ENCODE data around the gene NPAS2.

Gene NPAS2

DNA sequence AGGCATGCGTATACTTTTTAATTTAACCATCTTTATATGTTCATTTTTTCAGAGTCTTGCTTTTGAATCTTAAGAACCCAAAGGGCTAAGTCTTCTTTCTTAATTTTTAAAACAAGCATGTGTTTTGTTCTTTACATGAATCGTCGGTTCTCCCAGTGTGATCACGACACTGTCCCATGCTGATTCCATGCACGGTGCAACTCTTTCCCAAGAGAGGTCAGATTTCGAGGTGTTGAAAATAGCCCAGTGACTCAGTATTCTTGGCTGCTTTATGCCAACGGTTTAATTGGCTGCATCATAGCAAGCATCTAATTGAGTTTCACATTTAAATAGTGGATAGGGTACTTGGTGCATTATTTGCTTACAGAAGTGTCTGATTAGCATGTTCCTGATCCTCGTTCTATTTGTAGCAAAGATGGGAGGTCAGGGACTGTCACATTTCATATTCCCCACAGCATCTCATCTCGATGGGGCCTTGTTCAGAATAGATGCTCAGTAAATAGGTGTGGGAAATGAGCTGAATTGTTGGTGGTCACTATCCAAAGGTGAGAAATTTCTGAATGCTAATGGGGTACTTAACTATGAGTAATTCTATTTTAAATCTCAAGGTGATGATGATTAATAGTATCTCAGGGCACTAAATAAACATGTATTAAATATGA lies 2.8 kb downstream of the NPAS2 start:
- FAIRE-seq = peak; percentile 9

DNA sequence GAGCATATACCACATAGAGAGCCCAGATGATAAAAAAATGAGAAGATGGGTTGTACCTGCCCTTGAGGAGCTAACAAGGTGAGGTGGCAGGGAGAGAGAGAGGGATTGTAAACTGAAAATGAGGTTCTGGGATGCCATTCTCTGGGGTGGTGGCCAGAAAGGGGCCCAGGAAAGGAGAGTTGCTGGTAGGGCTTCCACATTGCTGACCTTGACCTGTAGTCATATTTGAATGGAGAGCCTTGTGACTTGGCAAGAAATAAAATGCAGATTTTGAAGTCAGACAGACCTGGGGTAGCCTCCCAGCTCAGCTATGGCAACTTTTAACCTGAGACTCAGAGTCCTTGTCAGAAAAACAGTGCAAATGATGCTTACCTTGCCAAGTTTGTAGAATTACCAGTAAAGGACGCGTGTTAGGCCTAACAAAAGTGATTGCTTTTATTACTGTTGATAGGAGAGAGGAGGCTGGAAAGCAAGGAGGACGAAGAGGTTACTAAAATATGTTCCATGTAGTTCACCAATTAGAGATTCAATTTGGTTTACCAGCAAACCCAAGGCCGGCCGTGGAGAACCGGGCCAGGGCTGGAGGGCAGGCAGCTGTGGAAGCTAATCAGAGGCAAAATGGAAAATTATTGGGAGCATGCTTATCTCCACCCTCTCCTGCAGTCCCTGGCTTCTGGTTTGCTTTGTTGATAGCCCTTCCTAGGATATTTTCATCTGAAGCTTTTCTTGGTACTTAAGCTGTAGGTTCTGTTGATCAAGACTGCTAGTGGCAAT lies 3.9 kb downstream of the NPAS2 start:
- FAIRE-seq = no peak

DNA sequence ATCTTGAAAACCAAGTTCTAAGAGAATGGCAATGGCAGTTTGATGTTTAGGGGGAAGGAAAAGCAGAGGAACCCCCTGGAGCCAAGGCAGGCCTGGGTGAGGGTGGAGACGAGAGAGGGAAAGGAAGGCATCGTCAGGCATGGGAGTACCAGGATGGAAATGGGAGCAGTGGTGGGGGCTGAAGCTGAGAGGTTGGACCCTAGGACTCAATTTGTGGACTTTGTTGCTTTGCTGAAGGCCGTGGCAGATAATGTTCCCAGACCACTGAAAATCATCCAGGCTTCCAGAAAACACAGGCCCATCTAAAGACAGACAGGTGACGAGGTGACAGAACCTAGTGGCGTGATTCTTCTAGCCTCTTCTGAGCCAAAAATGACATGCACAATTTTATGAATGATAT lies 4.9 kb downstream of the NPAS2 start:
- FAIRE-seq = no peak

DNA sequence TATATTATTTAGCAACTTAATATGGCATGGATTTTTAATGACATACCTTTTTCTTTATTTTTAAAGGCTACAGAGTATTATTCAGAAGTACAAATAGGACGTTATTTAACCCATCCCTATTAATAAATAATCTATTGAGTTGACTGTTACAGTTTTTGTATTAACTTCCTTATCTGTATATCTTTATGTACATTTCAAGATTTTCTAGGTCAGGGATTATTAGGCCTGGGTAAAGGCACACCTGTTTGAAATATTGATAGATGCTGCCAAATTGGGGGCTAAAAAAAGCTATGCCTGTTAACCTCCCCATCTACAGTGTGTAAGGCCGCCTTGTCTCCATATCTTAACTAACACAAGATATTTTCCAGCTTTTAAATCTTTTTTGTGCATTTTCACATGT lies 6.6 kb downstream of the NPAS2 start:
- FAIRE-seq = no peak

DNA sequence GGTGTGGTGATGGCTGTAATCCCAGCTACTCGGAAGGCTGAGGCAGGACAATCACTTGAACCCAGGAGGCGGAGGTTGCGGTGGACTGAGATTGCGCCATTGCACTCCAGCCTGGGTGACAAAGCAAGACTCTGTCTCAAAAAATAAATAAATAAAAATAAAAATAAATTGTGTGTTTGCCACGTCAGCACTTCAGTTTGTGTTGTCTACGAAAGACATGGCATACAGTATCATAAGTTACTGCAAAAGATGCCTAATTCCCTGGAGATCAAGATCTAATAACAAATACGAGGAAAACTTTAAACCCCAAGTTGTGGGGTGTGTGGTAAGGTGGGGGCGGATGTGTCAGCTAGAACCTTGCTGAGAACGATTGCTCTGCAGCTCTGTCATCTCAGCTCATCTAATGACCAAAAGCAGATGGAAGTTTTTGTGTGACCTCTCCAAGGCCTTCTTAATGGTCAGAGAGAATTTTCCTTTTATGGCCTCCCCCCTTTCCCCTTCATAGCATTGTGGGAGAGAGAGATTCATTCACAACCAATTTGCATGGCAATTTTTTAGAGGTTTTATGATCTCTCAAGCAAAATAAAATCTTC lies 11.3 kb downstream of the NPAS2 start:
- no peak for FAIRE-seq

DNA sequence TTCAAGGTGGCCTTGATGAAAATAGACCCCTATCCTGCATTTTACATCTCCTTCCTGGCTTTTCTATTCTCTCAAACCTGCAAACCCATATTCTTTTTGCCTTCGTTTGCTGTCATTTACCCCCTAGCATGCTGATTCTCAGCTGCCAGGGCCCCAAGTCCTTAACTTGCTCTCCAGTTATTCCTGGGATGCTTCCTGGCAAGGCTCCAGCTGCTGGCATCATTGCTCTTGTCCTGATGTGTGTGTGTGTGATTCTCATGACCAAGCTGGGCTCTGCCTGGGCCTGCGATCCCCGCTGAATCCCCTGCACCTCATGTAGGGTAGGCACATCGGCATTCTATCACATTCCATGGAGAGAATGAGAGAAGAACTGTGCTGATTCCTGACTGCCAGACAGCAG lies 11.9 kb downstream of the NPAS2 start:
- no peak for FAIRE-seq

DNA sequence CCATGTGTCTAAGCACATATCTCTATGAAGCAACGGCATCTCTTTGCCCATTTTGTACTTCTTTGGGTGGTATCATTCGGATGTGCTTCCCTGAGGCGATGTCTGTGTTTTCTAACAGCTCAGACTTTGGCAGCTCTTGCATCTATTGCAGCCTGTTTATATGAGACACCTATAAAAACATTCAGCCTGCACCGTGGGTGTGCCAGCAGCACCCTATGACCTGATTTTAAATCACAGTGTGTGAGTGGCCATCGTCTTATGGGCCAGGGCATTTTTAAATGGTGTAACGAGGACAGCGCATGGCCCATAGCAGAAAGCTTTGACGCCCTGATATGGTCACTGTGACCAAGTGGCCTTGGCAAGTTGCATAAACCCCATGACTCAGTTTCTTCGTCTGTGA lies 12.9 kb downstream of the NPAS2 start:
- no peak for FAIRE-seq

DNA sequence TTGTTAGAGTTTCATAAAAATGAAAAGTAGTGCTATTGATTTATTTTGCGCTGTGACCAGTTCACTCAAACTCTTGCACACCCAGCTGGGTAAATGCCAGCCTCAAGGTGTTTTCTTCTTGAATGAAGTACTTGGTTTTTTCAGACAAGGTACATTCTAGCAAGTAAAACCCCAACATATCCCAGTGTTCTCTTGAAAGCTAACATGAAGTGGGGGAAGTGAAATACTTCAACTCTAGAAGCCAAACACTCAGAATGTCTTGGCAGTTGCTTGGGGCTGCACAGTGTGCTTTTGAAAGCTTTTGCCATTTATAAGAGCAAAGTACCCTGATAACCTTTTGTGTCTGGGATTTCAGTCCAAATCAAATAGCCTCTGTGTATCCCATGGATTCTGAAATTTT lies 13.4 kb downstream of the NPAS2 start:
- no peak for FAIRE-seq

DNA sequence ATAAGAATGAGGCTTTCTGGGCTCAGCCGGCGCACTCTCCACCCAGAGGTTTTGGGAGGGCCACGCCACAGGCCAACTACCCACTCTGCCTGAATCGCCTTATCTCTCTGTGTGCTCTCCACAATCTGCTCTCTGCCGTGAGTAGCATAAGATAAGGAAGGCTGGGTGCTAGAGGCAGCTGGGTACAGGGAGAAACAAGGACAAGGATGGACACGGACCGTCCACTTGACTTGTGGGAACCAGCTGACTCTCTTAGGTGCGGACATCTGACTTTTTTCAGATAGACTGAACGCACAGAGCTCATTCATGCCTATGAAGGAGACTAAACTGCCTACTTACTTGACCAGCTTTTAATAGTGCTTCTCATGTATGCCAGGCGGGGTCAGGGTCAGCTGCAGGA lies 14.3 kb downstream of the NPAS2 start:
- FAIRE-seq = no peak

DNA sequence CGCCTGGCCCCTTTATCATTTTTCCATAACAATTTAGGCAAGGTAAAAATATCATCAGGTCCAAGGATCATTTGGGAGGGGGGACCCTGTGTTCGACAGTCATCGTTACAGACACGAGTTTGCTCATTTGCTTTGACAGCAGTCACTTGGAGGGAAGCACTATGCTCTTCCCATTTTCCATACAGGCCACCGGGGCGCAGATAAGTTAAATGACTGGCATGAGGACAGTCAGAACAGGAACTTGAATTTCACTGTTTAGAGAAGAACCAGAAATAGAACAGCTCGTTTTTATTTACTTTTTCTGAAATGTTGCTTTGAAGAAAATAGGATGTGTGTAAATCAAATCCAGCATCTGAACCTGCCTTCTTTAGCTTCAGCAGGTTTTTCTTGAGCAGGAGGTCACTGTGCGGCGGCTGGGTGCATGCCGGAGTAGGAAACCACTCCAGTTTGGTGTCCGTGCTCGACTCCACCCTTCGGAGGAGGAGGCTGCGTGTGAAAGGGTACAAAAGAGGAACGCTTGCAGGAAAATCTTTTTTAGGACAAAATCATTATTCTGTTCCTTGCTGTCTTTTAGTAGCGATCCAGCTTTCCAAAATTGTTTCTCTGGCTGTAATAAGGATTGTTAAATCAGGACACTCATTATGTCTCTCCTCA lies 15.2 kb downstream of the NPAS2 start:
- no peak for FAIRE-seq

DNA sequence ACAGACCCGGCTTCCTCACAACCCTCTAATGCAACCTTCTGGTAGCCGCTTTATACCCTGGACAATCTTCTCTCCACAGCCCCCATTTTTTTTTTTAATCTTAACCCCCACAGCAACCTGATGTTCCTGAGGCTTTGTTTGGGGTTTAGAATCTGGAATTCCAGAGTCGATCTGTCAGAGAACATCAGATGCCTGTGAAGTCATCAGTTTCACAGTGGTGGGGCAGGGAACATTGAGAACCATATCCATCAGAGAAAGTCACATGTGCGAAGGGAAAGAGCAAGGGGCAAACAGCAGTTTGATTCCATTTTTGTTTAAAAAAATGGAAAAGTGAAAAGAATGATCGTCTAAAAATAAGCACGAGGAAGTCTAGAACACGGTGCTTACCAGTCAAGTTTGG lies 20.6 kb downstream of the NPAS2 start:
- no peak for FAIRE-seq

DNA sequence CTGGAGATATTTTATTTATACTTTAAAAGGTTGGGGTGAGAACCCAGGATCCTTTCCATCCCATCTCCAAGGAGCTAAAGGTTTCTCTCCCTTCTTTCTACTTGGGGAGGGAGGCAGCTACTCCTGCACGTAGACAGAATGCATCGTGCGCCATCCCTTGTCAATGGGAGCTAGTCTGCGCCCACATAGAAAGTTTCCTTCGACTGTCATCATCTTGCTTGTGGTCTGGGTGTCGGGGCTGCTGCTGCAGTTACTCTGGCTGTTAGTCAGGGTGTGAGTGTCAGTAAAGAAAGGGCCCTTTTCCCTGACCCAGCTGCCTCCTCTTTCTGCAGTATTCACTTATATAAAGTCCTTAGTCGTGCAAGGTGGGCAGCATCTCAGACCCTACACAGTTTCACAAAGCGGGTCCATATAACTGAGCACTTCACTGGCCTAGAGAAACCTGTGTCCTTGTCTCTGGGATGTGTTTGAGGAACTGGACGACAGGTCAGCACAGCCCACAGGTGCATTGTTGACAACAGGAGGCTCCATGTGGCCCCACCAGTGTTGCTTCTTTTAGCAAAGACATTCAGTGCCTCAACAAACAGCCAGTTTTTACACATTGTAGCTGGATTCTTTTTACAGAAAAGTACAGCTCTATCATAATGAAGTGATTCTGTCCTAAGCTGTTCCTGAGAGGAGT lies 22.4 kb downstream of the NPAS2 start:
- no peak for FAIRE-seq

DNA sequence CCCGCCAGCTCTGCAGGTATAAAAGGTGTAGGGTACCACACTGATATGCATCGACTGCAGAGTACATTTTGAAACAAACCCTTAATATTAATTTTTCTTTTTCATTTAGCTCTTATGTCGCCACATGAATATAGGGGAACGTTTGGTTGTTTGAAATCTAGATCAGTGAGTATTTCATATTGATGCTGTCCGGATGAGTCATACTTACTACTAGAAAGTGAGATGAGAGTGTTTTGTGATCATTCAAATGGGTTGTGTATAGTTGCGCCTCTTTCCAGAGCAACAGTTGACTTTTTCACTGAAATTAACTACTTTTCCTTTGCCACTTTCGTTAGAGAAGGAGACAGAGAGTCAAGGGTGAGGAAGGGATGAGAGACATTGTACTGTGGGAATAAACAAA lies 24.6 kb downstream of the NPAS2 start:
- FAIRE-seq = no peak

DNA sequence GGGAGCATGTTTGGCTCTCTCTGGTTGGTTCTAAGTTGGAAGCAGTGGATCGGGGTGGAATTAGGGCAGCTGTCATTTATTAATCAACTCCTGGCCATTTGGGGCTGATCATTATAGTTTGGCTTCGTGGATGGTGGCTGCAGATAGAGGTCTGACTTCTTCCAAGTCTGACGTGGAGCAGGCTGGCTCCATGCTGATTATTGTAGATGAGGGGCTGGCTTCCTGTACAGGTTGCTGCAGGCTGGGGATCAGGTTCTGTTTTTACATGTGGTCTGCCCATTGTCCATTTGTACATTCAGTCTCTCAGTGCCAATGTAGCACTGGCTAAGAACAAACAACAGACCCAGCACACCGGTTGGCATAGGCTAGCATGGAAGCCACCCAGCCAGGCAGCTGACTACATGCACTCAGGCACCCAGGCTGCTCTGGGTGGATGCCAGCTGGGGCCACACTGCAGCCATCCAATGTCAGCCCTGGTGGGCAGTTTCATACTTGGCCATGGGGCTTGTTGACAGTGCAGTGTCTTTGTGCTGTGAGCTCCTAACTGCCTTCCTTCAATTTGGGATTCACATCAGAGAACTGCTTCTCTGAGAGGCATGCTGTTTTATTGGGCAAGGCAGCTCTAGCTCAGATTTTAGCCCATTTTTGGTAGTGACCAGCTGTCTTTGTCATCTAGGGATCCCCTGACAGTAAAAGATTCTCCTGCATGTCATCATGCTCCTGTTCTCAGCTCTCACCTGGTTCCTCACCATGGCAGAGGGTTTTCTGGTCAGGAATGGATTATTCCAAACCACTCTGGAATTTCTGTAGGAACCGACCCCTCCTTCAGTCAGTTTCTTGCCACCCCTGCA lies 25.4 kb downstream of the NPAS2 start:
- no peak for FAIRE-seq

DNA sequence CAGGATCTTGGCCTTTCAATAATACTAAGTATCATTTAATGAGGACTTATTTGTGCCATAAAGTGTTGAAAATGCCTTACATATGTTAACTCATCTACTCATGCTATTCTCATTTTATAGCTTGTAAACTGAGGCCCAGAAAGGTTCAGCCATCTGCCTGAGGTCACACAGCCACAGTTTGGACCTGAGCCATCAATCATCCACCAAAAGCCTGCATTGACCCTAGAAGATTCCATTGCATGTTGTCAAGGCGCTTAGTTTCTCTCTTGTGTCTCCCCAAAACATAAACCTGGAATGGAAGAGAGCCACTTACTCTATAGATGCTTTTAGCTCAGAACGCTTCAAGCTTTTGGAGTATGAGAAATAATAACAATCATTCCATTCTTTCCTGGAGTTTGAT lies 26.8 kb downstream of the NPAS2 start:
- FAIRE-seq = no peak

DNA sequence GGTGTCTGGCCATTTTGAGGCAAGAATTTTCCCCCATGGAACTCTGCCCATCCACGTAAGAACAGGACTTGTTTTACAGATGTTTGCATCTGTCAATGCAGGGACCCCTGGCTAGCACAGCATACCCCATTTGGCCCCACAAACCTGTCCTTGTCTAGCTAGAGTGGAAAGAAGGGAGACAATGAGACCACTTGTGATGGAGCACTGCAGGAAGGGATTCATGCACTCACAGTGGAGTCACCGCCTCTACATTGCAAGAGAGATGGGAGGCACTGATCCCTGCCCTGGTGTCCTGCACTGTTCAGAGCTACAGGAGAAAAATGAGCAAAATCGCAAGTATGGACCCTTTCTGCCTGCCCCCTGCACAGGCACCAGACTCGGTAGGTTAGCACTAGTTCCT lies 32.5 kb downstream of the NPAS2 start:
- FAIRE-seq = no peak

DNA sequence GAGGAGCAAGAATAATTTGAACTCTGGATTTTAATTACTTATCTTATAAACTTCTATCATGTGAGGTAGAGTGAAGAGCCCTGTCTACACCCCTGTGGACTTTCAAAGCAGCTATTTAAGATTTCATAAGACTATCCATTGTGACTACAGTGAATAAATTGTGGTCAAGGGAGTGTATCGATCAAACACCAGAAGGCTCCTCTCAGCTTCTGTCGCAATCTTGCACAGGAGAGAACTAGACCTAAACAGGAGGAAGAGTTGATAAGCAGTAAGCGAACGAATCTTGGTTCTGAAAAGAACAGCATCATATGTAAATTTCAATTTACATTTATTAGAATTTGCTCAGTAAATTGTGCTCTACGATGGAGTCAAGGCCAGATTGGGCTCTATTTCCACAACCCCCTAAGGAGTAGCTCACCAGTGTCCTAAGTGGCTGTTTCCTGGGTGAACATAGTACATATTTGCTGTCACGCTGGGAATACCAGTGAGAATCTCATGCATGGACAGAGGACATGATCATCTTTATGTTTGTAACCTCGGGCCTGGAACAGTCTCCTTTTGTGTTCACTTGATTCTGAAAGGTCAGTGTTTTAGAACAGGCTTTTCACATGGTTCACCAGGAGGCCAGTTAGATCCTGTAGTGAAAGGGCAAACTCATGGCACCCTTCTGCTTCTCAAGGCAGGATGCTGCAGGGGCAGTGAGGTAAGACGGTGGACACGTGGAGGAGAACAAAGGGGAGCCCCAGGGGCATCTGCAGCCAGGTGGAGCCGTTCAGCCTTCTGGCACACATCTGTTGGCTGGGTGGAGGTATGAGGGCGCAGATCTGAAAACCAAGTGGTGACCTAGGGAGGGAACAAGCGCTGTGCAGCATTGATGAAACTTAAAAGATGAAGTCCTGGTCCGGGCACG lies 33.3 kb downstream of the NPAS2 start:
- FAIRE-seq = no peak

DNA sequence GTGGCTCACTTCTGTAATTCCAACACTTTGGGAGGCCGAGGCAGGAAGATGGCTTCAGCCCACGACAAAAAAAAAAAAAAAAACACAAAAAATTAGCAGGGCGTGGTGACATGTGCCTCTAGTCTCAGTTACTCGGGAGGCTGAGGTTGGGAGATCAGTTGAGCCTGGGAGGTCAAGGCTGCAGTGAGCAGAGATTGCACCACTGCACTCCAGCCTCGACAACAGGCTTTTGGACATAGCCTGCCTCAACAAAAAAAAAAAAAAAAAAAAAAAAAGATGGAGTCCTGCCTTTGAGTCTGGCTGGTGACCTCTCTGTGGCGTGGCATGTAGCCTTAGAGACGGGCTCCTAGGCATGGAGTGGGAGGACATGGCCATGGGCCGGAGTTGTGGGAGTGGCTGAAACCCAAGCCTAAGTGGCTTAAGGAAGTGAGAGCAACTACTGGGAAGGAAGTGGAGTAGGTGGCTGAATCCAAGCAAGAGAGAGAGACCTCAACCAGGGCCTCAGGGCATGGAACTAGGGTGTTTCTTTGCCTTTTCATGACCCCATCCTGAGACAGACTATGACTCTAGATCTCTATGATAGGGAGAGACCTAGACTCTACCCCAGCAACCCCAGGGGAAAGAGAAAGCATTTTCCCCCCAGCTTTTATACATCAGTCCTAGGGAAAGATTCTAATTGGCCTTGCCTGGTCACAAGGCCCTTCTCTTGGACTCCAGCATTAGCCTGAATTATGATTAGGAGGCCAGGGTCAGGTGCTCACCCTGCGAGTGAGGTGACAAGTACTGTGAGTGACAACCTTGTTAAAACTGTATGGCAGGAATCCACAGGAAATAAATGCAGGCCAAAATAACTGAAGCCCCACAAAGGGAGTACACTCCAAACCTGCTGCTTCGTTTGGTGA lies 34.2 kb downstream of the NPAS2 start:
- no peak for FAIRE-seq

DNA sequence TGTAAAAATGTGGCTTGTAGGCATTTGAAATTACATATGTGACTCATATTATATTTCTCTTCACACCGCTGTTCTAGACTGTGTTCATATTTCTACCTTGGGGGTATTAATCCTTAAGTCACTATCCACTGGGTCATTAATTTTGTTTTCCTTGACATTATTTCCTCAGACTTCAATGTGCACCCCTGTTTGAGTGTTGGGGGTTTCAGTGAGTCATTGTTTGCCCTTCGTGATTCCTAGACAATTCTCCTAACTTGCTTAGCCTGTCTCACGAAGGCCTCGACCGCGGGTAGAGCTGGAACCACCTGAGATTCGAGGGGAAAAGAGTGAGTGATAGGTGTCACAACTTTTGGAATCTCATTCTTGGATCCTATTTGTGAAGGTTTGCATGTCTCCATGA lies 35.1 kb downstream of the NPAS2 start:
- no peak for FAIRE-seq

DNA sequence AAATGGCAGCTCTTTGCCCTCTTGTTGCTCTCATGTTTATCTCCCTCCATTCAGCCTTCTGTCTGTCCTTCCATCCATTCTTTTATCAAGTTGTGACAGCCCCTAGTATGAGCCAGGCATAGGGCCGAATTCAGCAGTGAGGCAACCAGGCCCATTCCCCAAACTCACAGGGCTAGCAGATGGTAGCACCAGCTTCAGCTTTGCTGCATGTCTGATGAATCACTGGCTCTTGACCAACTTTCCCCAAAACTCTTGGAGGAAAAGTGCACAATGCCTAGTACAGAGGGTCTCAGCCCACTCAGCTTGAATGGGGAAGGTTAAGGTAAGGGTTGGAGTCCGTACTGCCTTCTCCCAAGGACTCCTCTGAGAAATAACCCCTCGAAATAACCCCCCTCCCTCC lies 35.7 kb downstream of the NPAS2 start:
- no peak for FAIRE-seq

Measured in islet of Langerhans (tissue), 1 donor.